Iris pigment epithelial cell (primary cell): ENCODE results near the gene SZT2.

Source experiments
- DNase-seq: peaks from one replicate; pipeline ENCODE4 v3.0.0-alpha.2; 2011; ENCODE audit warnings: low read depth

SZT2 gene

DNA sequence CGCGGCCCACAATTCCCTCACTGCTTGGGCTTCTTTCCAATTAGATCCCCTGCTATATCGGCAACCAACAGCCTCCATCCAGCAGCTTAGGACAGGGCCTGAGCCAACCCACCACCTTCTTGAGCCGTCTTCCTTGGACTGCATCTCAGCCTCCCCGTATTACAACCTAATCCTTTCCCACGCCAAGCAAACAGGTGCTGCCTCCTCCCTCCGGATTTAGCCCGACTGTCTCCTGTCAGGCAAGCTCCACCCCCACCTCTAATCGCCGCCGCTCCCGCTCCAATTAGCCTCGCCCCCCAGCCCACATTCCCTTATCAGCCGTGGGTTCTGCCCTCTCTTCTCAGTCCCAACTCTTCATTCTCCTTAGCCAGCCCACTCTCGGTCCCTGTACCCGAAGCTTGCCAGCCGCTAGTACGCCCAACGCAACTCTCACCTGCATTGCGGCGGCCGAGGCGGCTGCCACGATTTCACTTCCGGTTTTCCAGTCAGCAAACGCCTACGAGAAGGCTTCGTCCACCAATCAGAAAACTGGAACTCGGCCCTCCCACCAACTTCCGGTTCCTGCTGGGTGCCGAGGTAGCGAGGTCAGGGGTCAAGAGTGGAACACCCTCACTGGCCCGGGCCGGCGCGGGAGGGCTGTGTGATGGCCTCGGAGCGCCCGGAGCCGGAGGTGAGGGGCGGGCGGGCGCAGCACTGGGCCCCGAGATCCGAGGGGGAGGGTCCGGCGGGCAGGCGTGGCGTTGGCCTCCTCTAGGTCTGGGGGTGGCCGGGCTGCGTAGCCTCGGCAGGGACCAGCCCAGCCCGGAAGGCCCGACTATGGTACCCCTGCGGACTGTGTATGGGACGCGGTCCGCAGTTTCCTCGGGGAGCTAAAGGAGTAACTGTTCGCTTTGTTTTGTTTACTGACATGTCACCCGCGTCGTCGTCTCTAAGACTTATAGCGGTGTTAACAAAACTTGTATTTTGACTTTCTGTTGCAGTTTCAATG, at the start of gene SZT2, which contains the start of gene MED8:
Gene SZT2, plus strand, starts transcription at position 574 of the 988 bp plus-strand sequence. Its CDS starts 70 bp downstream, at position 644.
Gene MED8, minus strand, starts transcription at position 475 of the 988 bp plus-strand sequence. Its CDS starts 36 bp downstream, at position 439.
- peak; percentile 90 for DNase-seq

DNA sequence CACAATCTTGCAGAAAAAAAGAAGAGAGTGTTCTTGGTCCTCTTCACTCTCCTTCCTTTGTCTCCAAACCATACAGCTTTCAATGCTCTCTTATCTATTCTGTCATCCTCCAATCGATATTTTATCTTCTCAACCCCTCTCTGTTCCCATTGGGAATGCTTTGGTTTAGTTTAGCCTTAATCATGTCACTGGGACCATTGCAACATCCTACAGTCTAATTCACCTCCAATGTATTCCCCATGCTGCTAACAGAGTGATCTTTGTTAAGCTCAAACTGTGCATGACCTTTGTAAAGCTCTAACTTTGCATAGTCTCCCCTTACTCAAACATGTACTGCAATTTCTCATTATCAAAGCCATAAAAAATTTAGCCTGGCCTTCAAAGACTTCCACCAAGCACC, 49.1 kb upstream of the SZT2 start:
- DNase-seq, result no peak

DNA sequence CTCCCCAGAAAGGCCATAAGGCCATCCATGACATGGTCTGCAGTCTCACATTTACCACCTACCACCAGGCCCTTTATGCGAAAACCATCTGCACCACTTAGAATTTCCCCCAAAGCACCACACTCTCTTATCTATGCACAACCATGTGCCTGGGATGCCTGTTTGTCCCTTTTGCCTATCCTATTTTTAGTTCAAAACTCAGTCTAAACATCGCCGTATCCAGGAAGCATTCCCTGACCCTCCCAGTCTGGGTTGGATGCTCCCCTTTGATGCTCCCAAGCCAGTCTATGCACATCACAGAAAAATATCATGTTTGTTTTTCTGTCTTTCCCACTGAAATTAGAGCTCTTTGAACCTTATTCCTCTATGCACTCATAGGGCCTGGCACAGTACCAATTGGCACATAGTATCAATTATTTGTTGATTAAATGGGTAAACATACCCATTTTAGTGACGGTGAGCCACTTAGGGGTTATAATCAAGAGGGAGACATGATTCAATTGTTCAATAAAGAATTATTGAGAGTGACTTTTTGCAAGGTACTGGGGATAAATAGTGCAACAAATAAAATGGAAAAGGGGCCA, 45.3 kb upstream of the SZT2 start:
- DNase-seq, result no peak

DNA sequence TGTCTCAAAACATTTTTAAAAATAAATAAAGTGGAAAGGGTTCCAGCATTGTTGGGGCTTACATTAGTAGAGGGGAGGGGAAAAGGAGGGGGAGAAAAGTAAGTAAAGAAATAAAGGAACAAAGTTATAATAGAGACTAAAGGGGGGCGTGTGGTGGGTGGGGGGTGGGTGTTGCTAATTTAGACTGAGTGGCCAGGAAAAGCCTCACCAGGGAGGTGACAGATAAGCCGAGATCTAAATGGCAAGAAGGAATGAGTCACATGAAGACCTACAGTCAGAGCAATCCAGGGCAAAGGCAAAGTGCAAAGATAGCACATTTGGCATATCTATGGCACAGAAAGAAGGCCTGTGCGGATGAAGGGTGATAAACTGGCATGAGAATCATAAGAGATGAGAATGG, 44.6 kb upstream of the SZT2 start:
- DNase-seq, result no peak

DNA sequence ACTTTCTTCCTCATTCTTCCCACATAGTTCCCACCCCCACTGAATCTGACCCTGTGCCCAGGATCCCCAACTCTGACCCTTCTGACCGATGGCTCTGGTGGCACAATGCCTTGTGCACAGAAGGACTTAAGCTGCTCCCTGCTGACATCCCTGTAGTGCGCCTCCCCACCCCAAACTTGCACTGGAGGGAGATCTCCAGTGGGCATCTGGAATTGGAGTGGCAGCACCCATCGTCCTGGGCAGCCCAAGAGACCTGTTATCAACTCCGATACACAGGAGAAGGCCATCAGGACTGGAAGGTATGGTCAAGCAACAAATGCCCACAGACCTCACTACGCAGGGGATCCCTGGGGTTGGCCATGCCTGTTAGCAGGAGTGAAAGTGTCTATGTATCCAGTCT, 43.1 kb upstream of the SZT2 start:
- no peak for DNase-seq

DNA sequence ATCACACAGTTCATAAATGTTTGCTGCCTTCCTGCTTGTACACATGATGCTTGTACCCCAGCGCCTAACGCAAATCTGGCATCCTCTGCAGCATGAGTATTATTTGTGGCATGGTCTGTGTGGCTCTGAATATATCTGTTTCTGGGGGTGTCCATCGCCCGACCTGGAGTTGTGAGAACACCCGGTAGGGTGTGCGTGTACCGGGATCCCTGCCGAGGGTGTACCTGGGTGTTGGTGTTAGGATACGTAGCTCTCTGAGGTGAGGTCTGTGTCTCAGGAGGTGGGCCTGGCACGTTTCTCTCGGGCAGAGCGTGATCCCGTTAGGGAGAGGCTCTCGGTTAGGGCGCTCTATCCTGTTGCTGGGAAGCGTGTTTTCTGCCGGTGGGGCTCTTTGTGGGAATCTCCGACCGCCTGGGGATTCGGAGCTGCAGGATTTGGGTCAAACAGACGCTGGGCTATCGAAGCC, 41.3 kb upstream of the SZT2 start:
- DNase-seq, result no peak

DNA sequence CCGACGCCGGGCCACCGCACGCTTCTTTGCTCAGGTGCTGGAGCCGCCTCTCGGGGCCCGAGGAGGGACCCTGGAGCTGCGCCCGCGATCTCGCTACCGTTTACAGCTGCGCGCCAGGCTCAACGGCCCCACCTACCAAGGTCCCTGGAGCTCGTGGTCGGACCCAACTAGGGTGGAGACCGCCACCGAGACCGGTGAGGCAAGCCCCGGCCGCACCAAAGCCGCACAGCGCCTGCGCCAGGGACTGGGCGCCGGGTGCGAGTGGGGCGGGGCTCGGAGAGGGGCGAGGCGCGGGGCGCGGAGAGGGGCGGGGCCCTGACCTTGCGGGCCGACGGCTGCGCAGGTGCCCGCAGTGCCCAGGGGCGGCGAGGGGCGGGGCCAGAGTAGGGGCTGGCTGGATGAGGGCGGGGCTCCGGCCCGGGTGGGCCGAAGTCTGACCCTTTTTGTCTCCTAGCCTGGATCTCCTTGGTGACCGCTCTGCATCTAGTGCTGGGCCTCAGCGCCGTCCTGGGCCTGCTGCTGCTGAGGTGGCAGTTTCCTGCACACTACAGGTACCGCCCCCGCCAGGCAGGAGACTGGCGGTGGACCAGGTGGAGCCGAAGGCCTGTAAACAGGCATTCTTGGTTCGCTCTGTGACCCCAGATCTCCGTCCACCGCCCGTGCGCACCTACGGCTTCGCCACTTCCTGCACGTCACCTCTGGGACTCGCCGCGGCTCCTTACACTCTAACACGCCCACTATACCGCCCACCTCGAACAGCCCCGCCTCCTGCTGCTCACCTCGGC, 40.7 kb upstream of the SZT2 start:
- DNase-seq, result peak; percentile 65

DNA sequence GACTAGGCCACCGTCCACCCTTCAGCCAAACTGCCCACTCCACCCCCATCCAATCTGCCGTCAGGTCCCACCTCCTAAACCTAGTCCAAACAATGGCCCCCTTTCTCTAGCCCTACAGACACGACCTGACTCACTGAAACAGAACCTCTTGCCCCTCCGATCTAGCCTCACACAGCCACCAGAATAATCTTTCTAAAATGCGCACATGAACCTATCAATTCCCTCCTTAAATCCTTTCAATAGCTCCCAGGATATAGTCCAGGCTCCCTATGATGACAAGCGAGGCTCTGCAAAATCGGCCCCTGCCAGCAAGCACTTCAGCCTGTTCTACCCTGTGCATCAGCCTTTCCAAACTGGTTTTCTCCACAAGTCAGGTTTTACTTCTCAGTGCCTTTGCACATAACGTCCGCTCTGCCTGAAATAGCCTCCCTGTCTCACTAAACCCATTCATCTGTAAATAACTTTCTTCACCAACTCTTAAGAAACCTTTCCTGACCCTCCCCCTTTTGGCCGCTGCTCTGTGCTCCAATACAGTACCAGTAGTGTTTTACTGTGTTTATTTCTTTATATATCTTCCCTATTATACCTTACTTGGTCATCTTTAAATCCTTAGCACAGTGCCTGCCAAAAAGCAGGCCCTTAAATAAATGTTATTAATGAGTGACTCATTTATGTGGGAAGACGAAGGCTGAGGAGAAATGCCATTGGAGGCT, 39.9 kb upstream of the SZT2 start:
- peak; percentile 88 for DNase-seq

DNA sequence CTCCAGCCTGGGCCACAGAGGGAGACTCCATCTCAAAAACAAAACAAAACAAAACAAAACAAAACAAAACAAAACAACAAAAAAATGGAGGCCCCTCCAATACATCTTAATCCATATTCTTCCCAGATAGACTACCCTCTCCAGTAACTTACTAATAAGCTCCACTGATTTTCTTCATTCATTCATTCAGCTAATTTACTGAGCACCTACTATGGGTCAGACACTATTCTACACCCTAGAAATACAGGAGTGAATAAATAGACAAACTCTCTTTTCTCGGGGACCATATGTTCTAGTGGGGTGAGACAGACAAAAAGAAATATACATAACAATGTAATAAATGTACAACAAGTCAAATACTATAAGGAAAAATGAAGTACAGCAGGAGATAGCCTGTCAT, 38.7 kb upstream of the SZT2 start:
- DNase-seq, result no peak

DNA sequence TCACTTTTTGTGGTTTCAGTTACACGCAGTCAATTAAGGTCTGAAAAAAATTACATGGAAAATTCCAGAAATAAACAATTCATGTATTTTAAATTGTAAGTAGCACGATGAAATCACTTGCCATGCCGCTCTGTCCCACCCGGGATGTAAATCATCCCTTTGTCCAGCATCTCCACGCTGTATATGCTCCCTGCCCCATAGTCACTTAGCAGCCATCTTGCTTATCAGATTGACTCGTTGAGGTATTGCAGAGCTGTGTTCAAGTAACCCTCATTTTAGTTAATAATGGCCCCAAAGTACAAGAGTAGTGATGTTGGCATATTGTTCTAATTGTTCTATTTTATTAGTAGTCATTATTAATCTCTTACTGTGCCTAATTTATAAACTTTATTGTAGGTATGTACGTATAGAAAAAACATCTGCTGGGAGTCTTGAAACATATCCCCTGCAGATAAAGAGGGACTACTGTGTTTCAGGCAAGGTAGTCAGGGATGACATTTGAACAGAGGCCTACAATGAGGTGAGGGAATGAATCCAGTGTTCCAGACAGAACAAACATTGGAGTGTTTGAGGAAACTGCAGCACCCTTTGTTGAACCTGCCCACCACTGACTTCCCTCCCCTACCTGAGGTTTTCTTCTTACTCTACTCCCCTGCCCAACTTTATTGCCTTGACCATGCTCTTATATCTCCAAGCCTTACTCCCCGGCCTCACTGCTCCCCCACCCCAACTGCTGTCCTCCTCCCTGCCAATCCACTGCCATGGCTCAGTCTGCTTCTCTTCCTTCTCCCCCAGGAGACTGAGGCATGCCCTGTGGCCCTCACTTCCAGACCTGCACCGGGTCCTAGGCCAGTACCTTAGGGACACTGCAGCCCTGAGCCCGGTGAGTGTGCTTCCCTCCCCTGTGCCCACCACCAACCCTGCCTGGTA, 38.0 kb upstream of the SZT2 start:
- DNase-seq, result no peak

DNA sequence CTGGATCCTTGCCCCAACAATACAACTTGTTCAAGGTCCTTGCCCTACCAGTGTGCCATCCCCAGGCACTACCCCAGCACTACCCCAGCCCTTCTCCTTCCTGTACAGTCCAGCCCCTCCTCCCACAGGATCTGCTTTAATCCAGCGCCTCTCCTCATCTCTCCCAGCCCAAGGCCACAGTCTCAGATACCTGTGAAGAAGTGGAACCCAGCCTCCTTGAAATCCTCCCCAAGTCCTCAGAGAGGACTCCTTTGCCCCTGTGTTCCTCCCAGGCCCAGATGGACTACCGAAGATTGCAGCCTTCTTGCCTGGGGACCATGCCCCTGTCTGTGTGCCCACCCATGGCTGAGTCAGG, 37.4 kb upstream of the SZT2 start:
- DNase-seq, result no peak

DNA sequence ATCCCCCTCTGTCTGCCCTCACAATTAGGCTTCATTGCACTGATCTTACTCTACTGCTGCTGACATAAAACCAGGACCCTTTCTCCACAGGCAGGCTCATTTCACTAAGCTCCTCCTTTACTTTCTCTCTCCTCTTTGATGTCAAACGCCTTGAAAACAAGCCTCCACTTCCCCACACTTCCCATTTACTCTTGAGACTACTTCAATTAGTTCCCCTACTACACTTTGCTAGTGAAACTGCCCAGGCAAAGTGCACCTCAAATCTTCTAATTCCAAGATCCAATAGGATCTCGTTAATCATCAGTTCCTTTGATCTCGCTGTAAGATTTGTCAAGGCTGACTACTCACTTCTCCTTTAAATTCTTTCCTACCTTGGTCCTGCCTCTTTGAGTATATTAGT, 36.8 kb upstream of the SZT2 start:
- no peak for DNase-seq

DNA sequence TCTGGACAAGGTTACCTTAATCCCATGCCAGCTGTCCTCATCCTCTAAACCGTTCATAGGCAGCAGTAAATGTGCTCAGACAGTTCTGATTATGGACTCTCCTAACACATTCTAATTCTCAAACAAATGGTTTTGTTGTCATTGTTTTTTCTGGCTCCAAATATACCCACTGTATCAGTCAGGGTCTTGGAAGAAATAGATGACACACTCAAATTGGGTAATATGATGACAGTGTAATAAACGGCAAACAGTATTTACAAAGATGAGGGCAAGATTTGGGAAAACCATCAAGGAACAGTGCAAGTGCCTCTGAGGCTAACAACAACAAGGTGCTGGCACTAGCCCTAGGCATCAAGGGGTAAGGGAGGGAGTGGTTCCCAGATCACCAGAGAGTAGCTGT, 35.2 kb upstream of the SZT2 start:
- no peak for DNase-seq

DNA sequence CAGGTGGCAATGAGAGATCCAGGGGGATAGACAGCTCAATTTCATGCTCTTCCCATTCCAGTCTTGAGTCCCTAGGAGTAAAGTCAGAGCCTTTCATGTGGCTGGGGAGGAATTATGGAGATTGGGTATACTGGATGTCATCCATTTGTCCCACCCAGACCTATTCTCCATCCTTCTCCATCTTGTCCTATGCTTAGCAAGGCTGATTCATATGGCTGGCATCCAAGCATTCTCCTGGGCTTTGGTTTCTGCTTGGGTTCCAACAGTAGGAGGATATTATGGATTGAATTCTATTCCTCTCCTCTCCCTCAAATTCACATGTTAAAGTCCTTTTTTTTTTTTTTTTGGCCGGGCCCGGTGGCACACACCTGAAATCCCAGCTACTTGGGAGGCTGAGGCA, 34.8 kb upstream of the SZT2 start:
- DNase-seq, result no peak

DNA sequence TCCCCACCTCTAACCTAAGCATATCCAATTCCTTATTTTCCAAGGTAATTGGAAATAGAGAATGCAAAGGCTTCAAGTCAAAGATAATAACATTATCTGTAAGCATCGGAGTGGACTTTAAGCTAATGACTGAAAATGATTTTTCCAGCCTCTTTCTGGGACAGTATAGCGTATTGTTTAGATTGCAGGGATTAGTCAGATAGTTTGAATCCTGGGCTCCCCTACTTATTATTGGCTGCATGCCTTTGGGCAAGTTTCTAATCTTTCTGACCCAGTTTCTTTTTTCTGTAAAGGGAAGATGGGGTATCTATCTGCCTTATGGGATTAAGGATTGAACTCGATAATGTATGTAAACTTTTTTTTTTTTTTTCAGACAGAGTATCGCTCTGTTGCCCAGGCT, 32.4 kb upstream of the SZT2 start:
- DNase-seq, result no peak

DNA sequence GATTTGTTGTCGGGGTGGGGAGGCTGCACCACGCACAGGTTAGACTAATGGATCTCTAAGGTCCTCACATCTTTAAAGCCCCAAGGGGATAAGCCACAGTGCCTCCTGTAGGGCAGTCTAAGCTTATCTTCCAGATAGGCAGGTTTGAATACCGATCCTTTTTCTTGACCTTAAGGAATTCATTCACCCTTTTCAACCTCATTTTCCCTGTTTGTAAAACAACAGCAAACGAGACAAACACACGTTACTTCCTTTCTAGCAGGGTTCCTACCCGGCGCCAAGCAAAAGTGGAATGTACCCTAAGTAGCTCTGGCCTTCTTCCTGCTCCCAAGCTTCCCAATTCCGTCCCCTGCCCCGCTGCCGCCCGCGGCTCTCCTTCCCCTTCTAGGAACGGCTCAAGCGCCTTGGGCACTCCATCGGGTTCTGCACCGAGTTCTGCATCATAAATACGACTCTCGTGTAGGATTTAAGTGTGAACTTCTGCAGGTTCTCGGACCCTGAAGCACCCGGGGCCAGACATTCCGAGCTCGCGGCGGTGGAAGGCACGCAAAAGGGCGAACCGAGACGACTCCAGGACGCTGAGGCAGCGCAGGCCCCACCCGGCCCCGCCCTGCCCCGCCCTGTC, 31.5 kb upstream of the SZT2 start:
- DNase-seq, result peak; percentile 61

DNA sequence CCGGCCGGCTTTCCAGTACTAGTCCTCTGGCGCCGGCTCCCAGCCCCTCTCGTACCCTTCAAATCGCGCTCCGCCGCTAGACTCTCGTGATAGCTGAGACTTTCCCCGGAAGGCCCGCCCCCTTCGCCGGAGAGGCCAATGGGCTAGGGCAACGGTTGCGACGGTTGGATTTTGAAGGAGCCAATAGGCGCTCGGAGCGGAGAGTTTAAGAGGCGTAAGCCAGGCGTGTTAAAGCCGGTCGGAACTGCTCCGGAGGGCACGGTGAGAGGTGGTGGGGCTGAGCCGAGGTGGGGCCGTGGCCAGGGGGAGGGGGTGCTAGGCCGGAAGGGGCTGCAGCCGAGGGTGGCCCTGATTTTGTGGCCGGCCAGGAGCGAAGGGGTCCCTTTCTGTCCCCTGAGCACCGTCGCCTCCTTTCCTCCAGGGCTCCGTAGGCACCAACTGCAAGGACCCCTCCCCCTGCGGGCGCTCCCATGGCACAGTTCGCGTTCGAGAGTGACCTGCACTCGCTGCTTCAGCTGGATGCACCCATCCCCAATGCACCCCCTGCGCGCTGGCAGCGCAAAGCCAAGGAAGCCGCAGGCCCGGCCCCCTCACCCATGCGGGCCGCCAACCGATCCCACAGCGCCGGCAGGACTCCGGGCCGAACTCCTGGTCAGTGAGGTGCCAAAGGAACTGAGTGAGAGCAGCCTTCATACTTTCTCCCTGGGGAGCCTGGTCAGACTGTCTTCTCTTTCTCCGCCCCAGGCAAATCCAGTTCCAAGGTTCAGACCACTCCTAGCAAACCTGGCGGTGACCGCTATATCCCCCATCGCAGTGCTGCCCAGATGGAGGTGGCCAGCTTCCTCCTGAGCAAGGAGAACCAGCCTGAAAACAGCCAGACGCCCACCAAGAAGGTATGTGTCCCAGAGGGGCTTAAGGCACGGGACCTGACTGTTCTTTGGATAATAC, 30.7 kb upstream of the SZT2 start, which contains the start of gene CDC20:
Gene CDC20, plus strand, starts transcription at position 236 of the 948 bp plus-strand sequence. Its CDS starts 235 bp downstream, at position 471.
- peak; percentile 96 for DNase-seq

DNA sequence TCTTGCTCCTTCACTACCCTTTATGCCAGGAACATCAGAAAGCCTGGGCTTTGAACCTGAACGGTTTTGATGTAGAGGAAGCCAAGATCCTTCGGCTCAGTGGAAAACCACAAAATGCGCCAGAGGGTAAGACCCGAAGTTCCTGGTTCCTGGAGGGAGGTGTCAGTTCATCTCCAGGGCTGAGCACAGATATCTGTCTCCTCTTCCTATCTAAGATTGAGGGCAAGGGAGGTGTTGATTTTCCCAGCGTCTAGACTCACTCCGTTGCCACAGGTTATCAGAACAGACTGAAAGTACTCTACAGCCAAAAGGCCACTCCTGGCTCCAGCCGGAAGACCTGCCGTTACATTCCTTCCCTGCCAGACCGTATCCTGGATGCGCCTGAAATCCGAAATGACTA, 30.0 kb upstream of the SZT2 start:
- no peak for DNase-seq

DNA sequence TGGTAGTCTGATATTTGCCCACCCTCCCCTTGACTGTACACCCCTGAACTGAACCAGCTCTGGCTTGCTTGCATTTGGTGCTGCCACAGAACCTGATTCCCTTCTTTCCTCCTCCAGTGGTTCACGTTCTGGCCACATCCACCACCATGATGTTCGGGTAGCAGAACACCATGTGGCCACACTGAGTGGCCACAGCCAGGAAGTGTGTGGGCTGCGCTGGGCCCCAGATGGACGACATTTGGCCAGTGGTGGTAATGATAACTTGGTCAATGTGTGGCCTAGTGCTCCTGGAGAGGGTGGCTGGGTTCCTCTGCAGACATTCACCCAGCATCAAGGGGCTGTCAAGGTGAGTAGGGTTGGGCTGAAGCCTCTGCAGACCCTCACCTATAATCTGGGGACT, 29.1 kb upstream of the SZT2 start:
- no peak for DNase-seq
